Activated CD8-positive, alpha-beta memory T cell treated with anti-CD3 and anti-CD28 coated beads for 4 hours (primary cell): ENCODE results near the gene NOLC1.

Source experiments
- DNase-seq, 2 donors: peaks; one replicate each; pipeline ENCODE4 v3.0.0-alpha.2; 2020; ENCODE audit warnings: low read depth in 2 of 2

Gene NOLC1

DNA sequence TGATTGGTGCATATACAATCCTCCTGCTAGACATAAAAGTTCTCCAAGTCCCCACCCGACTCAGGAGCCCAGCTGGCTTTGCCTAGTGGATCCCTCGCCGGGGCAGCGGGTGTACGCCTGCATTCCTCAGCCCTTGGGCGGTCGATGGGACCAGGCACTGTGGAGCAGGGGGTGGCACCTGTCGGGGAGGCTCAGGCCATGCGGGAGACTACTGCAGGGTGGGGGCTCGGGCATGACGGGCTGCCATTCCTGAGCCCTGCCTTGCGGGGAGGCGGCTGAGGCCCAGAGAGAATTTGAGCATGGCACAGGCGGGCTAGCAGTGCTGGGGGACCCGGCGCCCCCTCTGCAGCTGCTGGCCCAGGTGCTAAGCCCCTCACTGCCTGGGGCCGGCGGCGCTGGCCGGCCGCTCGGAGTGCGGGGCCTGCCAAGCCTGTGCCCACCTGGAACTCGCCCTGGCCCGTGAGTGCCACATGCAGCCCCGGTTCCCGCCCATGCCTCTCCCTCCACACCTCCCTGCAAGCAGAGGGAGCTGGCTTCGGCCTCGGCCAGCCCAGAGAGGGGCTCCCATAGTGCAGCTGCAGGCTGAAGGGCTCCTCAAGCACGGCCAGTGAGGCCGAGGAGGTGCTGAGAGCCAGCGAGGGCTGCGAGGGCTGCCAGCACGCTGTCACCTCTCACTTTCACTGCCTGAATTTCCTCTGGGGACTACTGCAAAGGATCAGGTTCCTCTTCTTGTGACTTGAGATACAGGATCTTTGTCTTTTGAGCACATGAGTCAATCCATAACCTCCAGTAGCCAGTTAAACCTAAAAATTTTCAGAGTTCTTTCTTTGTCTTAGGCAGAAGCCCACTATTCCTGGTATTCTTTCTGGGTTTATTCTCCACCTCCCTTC lies 48.8 kb downstream of the NOLC1 start:
- DNase-seq = no peak

DNA sequence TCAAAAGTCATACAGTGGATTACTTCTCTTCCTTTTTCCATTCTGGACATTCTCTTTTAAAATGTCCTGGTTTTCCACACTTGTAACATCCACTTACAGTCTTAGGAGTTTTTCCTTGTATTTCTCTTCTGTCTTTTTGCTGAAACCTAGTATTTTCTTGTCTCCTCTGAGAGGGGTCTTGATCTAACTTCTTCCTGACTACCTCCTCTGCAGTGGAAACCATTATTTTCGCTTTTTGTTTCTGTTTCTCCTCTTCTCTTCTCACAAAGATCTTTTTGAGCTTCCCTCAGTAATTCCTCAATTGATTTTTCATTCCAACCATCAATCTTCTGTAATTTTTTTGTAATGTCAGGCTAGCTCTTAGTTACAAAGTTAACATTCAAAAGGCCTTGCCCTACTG lies 50.2 kb downstream of the NOLC1 start:
- no peak for DNase-seq

DNA sequence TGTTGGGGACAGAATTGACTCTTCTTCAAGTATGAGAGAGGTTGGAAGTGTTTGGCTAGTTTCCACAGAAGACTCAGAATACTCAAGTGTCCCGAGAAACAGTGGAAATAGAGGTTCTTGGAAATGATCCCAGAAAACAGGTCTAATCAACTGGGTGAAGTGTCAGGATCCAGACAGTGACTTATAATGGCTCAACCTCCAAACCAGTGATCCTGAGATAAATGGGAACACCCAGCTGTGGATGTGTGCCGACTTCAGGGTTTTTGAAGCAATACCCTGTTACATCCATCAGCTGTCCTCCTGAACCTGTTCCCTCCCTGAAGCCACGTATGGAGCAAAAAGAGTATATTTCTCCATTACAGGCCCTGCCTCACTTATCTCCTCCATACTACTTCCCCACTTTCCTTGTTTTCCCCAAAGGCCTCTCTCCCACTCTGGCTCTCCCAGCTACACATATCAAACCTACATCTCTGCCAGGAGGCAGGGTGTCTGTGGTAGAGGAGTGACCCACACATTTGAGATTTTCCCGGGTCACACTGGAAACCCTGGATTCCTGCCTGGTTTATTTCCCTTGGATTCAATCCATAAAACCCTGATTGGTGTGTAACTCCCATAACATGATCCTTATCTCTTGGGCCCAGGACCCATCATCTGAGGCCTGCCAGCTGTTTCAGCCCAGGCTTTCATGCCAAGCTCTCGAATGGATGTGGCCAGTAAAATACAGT lies 56.3 kb downstream of the NOLC1 start:
- no peak for DNase-seq

DNA sequence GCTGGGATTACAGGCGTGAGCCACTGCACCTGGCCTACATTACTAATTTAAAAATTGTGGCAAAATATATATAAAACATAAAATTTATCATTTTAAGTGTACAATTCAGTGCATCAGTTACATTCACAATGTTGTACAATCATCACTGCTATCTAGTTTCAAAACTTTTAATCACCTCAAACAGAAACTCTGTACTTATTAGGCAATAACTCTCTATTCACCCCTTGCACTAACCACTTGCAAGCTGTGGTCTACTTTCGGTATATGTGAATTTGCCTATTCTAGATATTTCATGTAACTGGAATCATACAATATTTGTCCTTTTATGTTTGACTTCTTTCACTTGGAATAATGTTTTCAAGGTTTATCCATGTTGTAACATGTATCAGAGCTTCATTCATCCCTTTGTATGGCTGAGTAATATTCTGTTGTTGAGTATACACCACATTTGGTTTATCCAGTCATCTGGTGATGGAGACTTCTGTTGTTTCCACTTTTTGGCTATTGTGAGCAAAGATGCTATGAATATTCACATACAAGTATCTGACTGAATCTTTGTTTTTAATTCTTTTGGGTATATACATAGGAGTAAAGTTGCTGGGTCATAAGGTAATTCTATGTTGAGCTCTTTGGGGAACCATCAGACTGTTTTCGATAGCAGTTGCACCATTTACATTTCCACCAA lies 59.6 kb downstream of the NOLC1 start:
- DNase-seq = no peak
